A549 (cell line): ENCODE measurements around the gene UBAC2. TPM values are rescaled to one million over a fixed set of nuclear protein-coding genes. Genes with fewer than 3 reads are reported as not detected.

ENCODE experiments used
- BHLHE40 ChIP-seq: IDR thresholded peaks from 2 replicates; pipeline ENCODE4 v1.6.1; 2012; ENCODE audit warnings: low read depth, low read length, inconsistent platforms
- CBX2 ChIP-seq: fragments of 200-600 bp; sonication (generic); IDR thresholded peaks from 2 replicates; pipeline ENCODE4 v1.6.1; 2016; ENCODE audit warnings: low read depth, mild to moderate bottlenecking, borderline replicate concordance
- CEBPB ChIP-seq, 2 experiments: fragments of >200 bp in 1 of 2; sonication (Bioruptor Twin) in 1 of 2; formaldehyde crosslinking in 1 of 2; IDR thresholded peaks; 2 replicates each; pipeline ENCODE4 v1.6.1; 2012 to 2016
- EHMT2 ChIP-seq: fragments of 200-600 bp; sonication (generic); IDR thresholded peaks from 2 replicates; pipeline ENCODE4 v1.6.1; 2016; ENCODE audit warnings: antibody characterized with exemption, low read depth, mild to moderate bottlenecking, moderate library complexity
- ELK1 ChIP-seq: fragments of 150-350 bp; IDR thresholded peaks from 2 replicates; pipeline ENCODE4 v1.6.1; 2014; ENCODE audit warnings: low read depth, mild to moderate bottlenecking, low read length
- EP300 ChIP-seq, 2 experiments: fragments of >200 bp; sonication (Bioruptor Twin); formaldehyde crosslinking; IDR thresholded peaks; 2 replicates in 1 of 2; 3 replicates in 1 of 2; pipeline ENCODE4 v1.6.1; 2016 to 2017
- FOSL2 ChIP-seq, 2 experiments: fragments of 450-650 bp in 1 of 2; fragments of >200 bp in 1 of 2; sonication (Bioruptor Twin) in 1 of 2; formaldehyde crosslinking; IDR thresholded peaks; 2 replicates each; pipeline versions ENCODE4 v1.5.0 to v1.6.1; 2016 to 2020; ENCODE audit warnings: mild to moderate bottlenecking in 1 of 2, moderate library complexity in 1 of 2
- FOXS1 ChIP-seq: fragments of 250-450 bp; sonication (Bioruptor Pico); IDR thresholded peaks from 2 replicates; pipeline ENCODE4 v1.5.0; 2020; ENCODE audit warnings: mild to moderate bottlenecking, moderate library complexity
- HEYL ChIP-seq: fragments of 250-450 bp; sonication (Bioruptor Pico); IDR thresholded peaks from 2 replicates; pipeline ENCODE4 v1.8.0; 2021; ENCODE audit warnings: mild to moderate bottlenecking, moderate library complexity
- HMGXB4 ChIP-seq: fragments of 250-450 bp; sonication (Bioruptor Pico); IDR thresholded peaks from 2 replicates; pipeline ENCODE4 v1.5.0; 2021; ENCODE audit warnings: mild to moderate bottlenecking, moderate library complexity, borderline replicate concordance
- HOXB5 ChIP-seq: fragments of 250-450 bp; sonication (Bioruptor Pico); IDR thresholded peaks from 2 replicates; pipeline ENCODE4 v1.5.0; 2020; ENCODE audit warnings: mild to moderate bottlenecking, moderate library complexity
- KDM1A ChIP-seq: fragments of 200-600 bp; sonication (generic); IDR thresholded peaks from 2 replicates; pipeline ENCODE4 v1.6.1; 2016; ENCODE audit warnings: low read depth, mild to moderate bottlenecking
- MAX ChIP-seq: IDR thresholded peaks from 2 replicates; pipeline ENCODE4 v1.6.1; 2012
- MAZ ChIP-seq: fragments of 150-350 bp; IDR thresholded peaks from 2 replicates; pipeline ENCODE4 v1.6.1; 2014; ENCODE audit warnings: antibody characterized with exemption, low read depth, low read length, borderline replicate concordance
- NFE2L2 ChIP-seq: fragments of 150-350 bp; conservative IDR thresholded peaks from 2 replicates; pipeline ENCODE4 v1.6.1; 2014; ENCODE audit warnings: low read length
- PHF8 ChIP-seq: fragments of 200-600 bp; sonication (generic); IDR thresholded peaks from 2 replicates; pipeline ENCODE4 v1.6.1; 2016; ENCODE audit warnings: low read depth, mild to moderate bottlenecking, antibody characterized with exemption, moderate library complexity, borderline replicate concordance
- POLR2AphosphoS2 ChIP-seq: conservative IDR thresholded peaks from 2 replicates; pipeline ENCODE4 v1.6.1; 2012; ENCODE audit warnings: low read length, improper control_type of control experiment, inconsistent platforms
- RCOR1 ChIP-seq: fragments of 150-350 bp; IDR thresholded peaks from 2 replicates; pipeline ENCODE4 v1.6.1; 2014; ENCODE audit warnings: antibody characterized with exemption, low read length, low read depth
- REST ChIP-seq: fragments of 200-600 bp; sonication (generic); IDR thresholded peaks from 2 replicates; pipeline ENCODE4 v1.6.1; 2016; ENCODE audit warnings: antibody characterized with exemption, mild to moderate bottlenecking, moderate library complexity
- RNF2 ChIP-seq: fragments of 200-600 bp; sonication (generic); IDR thresholded peaks from 2 replicates; pipeline ENCODE4 v1.6.1; 2016; ENCODE audit warnings: low read depth, mild to moderate bottlenecking, antibody characterized with exemption, moderate library complexity, borderline replicate concordance
- TP53 ChIP-seq: fragments of 250-450 bp; sonication (Bioruptor Pico); IDR thresholded peaks from 2 replicates; pipeline ENCODE4 v1.5.0; 2021; ENCODE audit warnings: mild to moderate bottlenecking, moderate library complexity
- polyA plus RNA-seq, 4 experiments: library from polyadenylated mRNA; depleted of rRNA in 3 of 4; stranded (reverse); fragments of >200 nt; fragmentation: RNase III in 1 of 4; extraction: RNeasy Plus Mini Kit Qiagen cat#74134 plus additional on column Dnase treatment in 1 of 4; gene quantifications; 2 replicates in 3 of 4; 3 replicates in 1 of 4; pipeline ENCODE4 v1.2.3, GENCODE V29; 2011 to 2017

Gene UBAC2
- polyA plus RNA-seq, 2 of the 4 experiments (the other 2 are of a cell fraction): 61.6 to 103 TPM

GRCh38 chr13:99200432-99201167 lies at the start of gene UBAC2 (continued):
- TF ChIP-seq EHMT2: no peak
- peak; percentile 83 for TF ChIP-seq MAX
- no peak for TF ChIP-seq KDM1A
- no peak for TF ChIP-seq FOXS1 (CRISPR knock-in tag)
- TF ChIP-seq BHLHE40: no peak
- TF ChIP-seq MAZ: no peak
- TF ChIP-seq NFE2L2: no peak
- TF ChIP-seq RNF2: no peak
- no peak for TF ChIP-seq HEYL (CRISPR knock-in tag)
- TF ChIP-seq TP53: 0 out of 2 replicates have a peak, but pooled peaks have one; percentile 60
- no peak for TF ChIP-seq CEBPB (IDR thresholded peaks at IDR 0.05)
- TF ChIP-seq RCOR1: no peak
- no peak for TF ChIP-seq POLR2AphosphoS2
- TF ChIP-seq ELK1: no peak
- TF ChIP-seq PHF8: peak; percentile 83
- no peak for TF ChIP-seq CBX2
- no peak for TF ChIP-seq EP300 (IDR thresholded peaks at IDR 0.05)
- TF ChIP-seq FOSL2 (IDR thresholded peaks at IDR 0.05): no peak
- TF ChIP-seq FOSL2 (CRISPR knock-in tag; IDR thresholded peaks at IDR 0.05): no peak
- no peak for TF ChIP-seq REST
- no peak for TF ChIP-seq HOXB5 (CRISPR knock-in tag)
- 0 out of 2 replicates have a peak, but pooled peaks have one; percentile 22 for TF ChIP-seq HMGXB4 (CRISPR knock-in tag)
